Endothelial cell of umbilical vein (primary cell): ENCODE results near the gene TERF2IP. TPM values are rescaled to one million over a fixed set of nuclear protein-coding genes. Genes with fewer than 3 reads are reported as not detected.

Experiments
- BruUV-seq: library from RNA; stranded (reverse); fragments of 400-500 nt; replicated peaks from 2 replicates; lab custom pipeline; 2021; lab: Mats Ljungman, UMichigan
- CTCF ChIA-PET: fragments of 300-600, 350-600 bp; sonication (Branson Sonifier 250); formaldehyde crosslinking; loops from one replicate; lab custom pipeline; 2021; ENCODE audit warnings: antibody characterized with exemption, inconsistent platforms; lab: Charles Lee
- POLR2A ChIA-PET: fragments of 300-600, 350-600 bp; sonication (Branson Sonifier 250); formaldehyde crosslinking; loops from one replicate; lab custom pipeline; 2021; ENCODE audit warnings: antibody characterized with exemption, inconsistent platforms; lab: Charles Lee
- DNase-seq: peaks from one replicate; pipeline ENCODE4 v3.0.0-alpha.2; 2011; ENCODE audit warnings: low read depth, low spot score
- FAIRE-seq: peaks from 2 replicates; lab custom pipeline; 2011; peaks lifted over from hg19 to GRCh38; lab: Jason Lieb, UNC
- H2AFZ ChIP-seq: 2 replicates; pipeline ENCODE4 v1.6.0; 2012; ENCODE audit warnings: low read depth, low read length, control low read depth, inconsistent platforms
- H3K27ac ChIP-seq: 2 replicates; pipeline ENCODE4 v1.5.1; 2011; ENCODE audit warnings: low read depth, mild to moderate bottlenecking, control low read depth, low read length, moderate library complexity; ENCODE audit not compliant: insufficient read depth
- H3K27me3 ChIP-seq, 2 experiments: 2 replicates each; pipeline versions ENCODE4 v1.6.0 to v1.6.1; 2011; ENCODE audit warnings: low read length in 2 of 2, mixed read lengths in 1 of 2; ENCODE audit not compliant: control insufficient read depth in 2 of 2, insufficient read depth in 2 of 2
- H3K36me3 ChIP-seq, 2 experiments: 2 replicates in 1 of 2; 3 replicates in 1 of 2; pipeline ENCODE4 v1.5.1; 2011; ENCODE audit warnings: low read length in 2 of 2, mild to moderate bottlenecking in 1 of 2, moderate library complexity in 1 of 2; ENCODE audit not compliant: control insufficient read depth in 2 of 2, insufficient read depth in 2 of 2; ENCODE audit errors: extremely low read depth in 1 of 2
- H3K4me1 ChIP-seq: 3 replicates; pipeline ENCODE4 v1.5.1; 2011; ENCODE audit warnings: mild to moderate bottlenecking, low read length; ENCODE audit not compliant: control insufficient read depth, insufficient read depth; ENCODE audit errors: extremely low read depth
- H3K4me2 ChIP-seq: 2 replicates; pipeline ENCODE4 v1.6.1; 2011; ENCODE audit warnings: low read length, control low read depth, mixed read lengths; ENCODE audit not compliant: insufficient read depth
- H3K4me3 ChIP-seq, 3 experiments: fragments of 200-600 bp in 1 of 3; sonication (generic), shearing (Covaris generic) in 1 of 3; replicated peaks in 1 of 3; 2 replicates each; pipeline ENCODE4 v1.5.1; 2011 to 2016; ENCODE audit warnings: control low read depth in 3 of 3, low read length in 3 of 3, mild to moderate bottlenecking in 2 of 3, inconsistent platforms in 1 of 3, low read depth in 1 of 3, moderate library complexity in 1 of 3; ENCODE audit not compliant: insufficient read depth in 1 of 3
- H3K79me2 ChIP-seq: 2 replicates; pipeline ENCODE4 v1.6.0; 2012; ENCODE audit warnings: low read length, inconsistent platforms; ENCODE audit not compliant: control insufficient read depth, insufficient read depth
- H3K9ac ChIP-seq: replicated peaks from 2 replicates; pipeline ENCODE3; 2011; ENCODE audit warnings: low read length, control low read depth; ENCODE audit not compliant: insufficient read depth; ENCODE audit errors: extremely low read depth
- H3K9me1 ChIP-seq: replicated peaks from 3 replicates; pipeline ENCODE4 v1.6.0; 2011; ENCODE audit warnings: mild to moderate bottlenecking, low read length; ENCODE audit not compliant: control insufficient read depth, insufficient read depth; ENCODE audit errors: extremely low read depth
- H3K9me3 ChIP-seq: replicated peaks from 2 replicates; pipeline ENCODE4 v1.5.1; 2012; ENCODE audit warnings: low read length, inconsistent platforms; ENCODE audit not compliant: control insufficient read depth, insufficient read depth
- H4K20me1 ChIP-seq: replicated peaks from 2 replicates; pipeline ENCODE3; 2011; ENCODE audit warnings: mild to moderate bottlenecking, low read length; ENCODE audit not compliant: control insufficient read depth, insufficient read depth; ENCODE audit errors: extremely low read depth
- CTCF ChIP-seq, 2 donors: IDR thresholded peaks; 1 replicate in 1 of 2; 2 replicates in 1 of 2; pipeline ENCODE4 v1.5.1; 2011; ENCODE audit warnings: low read length in 2 of 2, mild to moderate bottlenecking in 2 of 2, moderate library complexity in 2 of 2, control low read depth in 1 of 2, inconsistent platforms in 1 of 2, low read depth in 1 of 2; ENCODE audit not compliant: insufficient read depth in 1 of 2; ENCODE audit errors: extremely low read depth in 1 of 2
- EZH2 ChIP-seq: IDR thresholded peaks from 2 replicates; pipeline ENCODE4 v1.6.1; 2012; ENCODE audit warnings: borderline replicate concordance, low read depth, mild to moderate bottlenecking, moderate library complexity, low read length, inconsistent platforms; ENCODE audit not compliant: severe bottlenecking
- FOS ChIP-seq: IDR thresholded peaks from 2 replicates; pipeline ENCODE4 v1.6.1; 2011; ENCODE audit warnings: mild to moderate bottlenecking, low read length, moderate library complexity, borderline replicate concordance; ENCODE audit not compliant: insufficient read depth
- GATA2 ChIP-seq: IDR thresholded peaks from 2 replicates; pipeline ENCODE4 v1.7.0; 2011; ENCODE audit warnings: low read depth, mild to moderate bottlenecking, moderate library complexity, mixed read lengths, low read length; ENCODE audit not compliant: insufficient read length, insufficient read depth
- JUN ChIP-seq: IDR thresholded peaks from 2 replicates; pipeline ENCODE4 v1.6.1; 2011; ENCODE audit warnings: borderline replicate concordance, low read depth; ENCODE audit not compliant: insufficient read length, insufficient read depth
- MAX ChIP-seq: IDR thresholded peaks from 2 replicates; pipeline ENCODE4 v1.6.1; 2011; ENCODE audit not compliant: insufficient read depth, insufficient read length
- MYC ChIP-seq: IDR thresholded peaks from one replicate; pipeline ENCODE4 v1.6.1; 2011; ENCODE audit warnings: mild to moderate bottlenecking, low read depth, low read length
- POLR2A ChIP-seq: IDR thresholded peaks from 2 replicates; pipeline ENCODE4 v1.6.1; 2012; ENCODE audit warnings: low read depth, mild to moderate bottlenecking, control low read depth, low read length
- POLR2AphosphoS5 ChIP-seq: IDR thresholded peaks from 2 replicates; pipeline ENCODE4 v1.6.1; 2012; ENCODE audit warnings: low read depth, mild to moderate bottlenecking, control low read depth, low read length, moderate library complexity; ENCODE audit not compliant: insufficient read depth
- dilution Hi-C: fragments of 300-500 bp; cut with MboI; formaldehyde crosslinking; loops from one replicate; pipeline ENCODE4 v1.15.0; 2019; ENCODE audit warnings: low sequenced_read_pairs; ENCODE audit not compliant: extremely low pct_ligation_motif_present
- intact Hi-C: fragments of 100-400 bp; cut with micrococcal nuclease; formaldehyde crosslinking; loops from one replicate; pipeline ENCODE4 v1.10.0; 2022
- polyA plus RNA-seq, 4 experiments: library from polyadenylated mRNA; depleted of rRNA in 3 of 4; stranded (reverse) in 3 of 4; unstranded in 1 of 4; fragments of >200 nt; gene quantifications; 2 replicates each; pipeline versions ENCODE4 v1.2.1 to v1.2.3, GENCODE V29; 2011 to 2012; ENCODE audit warnings: missing spikeins in 1 of 4
- total RNA-seq: library from RNA; stranded (reverse); gene quantifications from 2 replicates; pipeline ENCODE4 v1.2.3, GENCODE V29; 2021

The TERF2IP gene
- total and polyA plus RNA-seq, 2 donors (not counting 3 experiments of a cell fraction or from before 2014, with no cell fraction given) = 19.0 to 41.5 TPM

- dilution Hi-C loops = no loop called here
- no peak overlapping the region for H3K4me3 ChIP-seq
- no peaks in the 10 kb centered on the region for H3K27me3 ChIP-seq
- no peak overlapping the region for H3K4me2 ChIP-seq
- H3K27ac ChIP-seq = no peak overlapping the region
- no peak for DNase-seq
- H3K9me1 ChIP-seq = no peaks in the 10 kb centered on the region
- no peak overlapping the region for H2AFZ ChIP-seq
- peaks cover 3% of the 10 kb centered on the region for H4K20me1 ChIP-seq
- ChIA-PET POLR2A (no interaction called here), CTCF (interaction anchor here (0.6 to 0.7 kb wide), 2 partner anchors 98 to 111 kb away, joined by 3 read pairs; no protein-coding TSS in a partner anchor)
- FAIRE-seq = no peak
- H3K79me2 ChIP-seq = no peaks in the 10 kb centered on the region
- no peak overlapping the region for H3K9ac ChIP-seq
- TF ChIP-seq POLR2AphosphoS5 (no peak), CTCF (IDR thresholded peaks at IDR 0.05; ENCODE audit: extremely low read depth in 1 of 2, insufficient read depth in 1 of 2, low read depth in 1 of 2, low read length in 2 of 2) (no peak), EZH2 (no peak), MYC (no peak), MAX (no peak), FOS (no peak), GATA2 (no peak), JUN (no peak), POLR2A (no peak)
- H3K4me1 ChIP-seq = peaks cover 15% of the 10 kb centered on the region
- intact Hi-C loops = no loop called here
- no peaks in the 10 kb centered on the region for H3K9me3 ChIP-seq
- peaks cover 17% of the 10 kb centered on the region in 2 experiments for H3K36me3 ChIP-seq
- BruUV-seq = no TSS peak
Observed at GRCh38 chr16:75660321-75660720, 12.7 kb downstream of the TERF2IP start.
